Stimulated activated naive CD8-positive, alpha-beta T cell treated with anti-CD3 and anti-CD28 coated beads, Interleukin-15, Interleukin-2, amounts not matched to agents 100 U/mL and 50 U/mL, for 24 hours (primary cell): Measurements from ENCODE around the gene ICE1.
"Not testable (repeated sequence)": the region's sequence is repeated elsewhere in the genome, so short reads cannot be mapped to it uniquely, and the experiment has no call there.

Experiments used
- ATAC-seq: fragments of 150-1000 bp; cut with Tn5 transposase; one replicate; pipeline ENCODE4 v1.10.0; 2021
- DNase-seq: peaks from one replicate; pipeline ENCODE4 v3.0.0; 2021

ICE1 gene

GRCh38 chr5:5437227-5438172 lies 15.0 kb downstream of the ICE1 start:
- DNase-seq (no peak), ATAC-seq (no peak)

GRCh38 chr5:5451863-5452262 lies 29.4 kb downstream of the ICE1 start:
- no peak for DNase-seq
- no peak for ATAC-seq

- no peak for DNase-seq
- no peak for ATAC-seq
These were observed 30.7 kb downstream of the ICE1 start for GRCh38 chr5:5453131-5453530.

GRCh38 chr5:5454391-5454790 lies 31.9 kb downstream of the ICE1 start:
- ATAC-seq (no peak), DNase-seq (no peak)

- ATAC-seq: no peak
These were observed 34.4 kb downstream of the ICE1 start for GRCh38 chr5:5456858-5457257.

GRCh38 chr5:5460311-5460710 lies 37.8 kb downstream of the ICE1 start:
- no peak for DNase-seq
- no peak for ATAC-seq

More at GRCh38 chr5:5456858-5457257, 34.4 kb downstream of the ICE1 start:
- no peak for DNase-seq

- no peak for DNase-seq
- ATAC-seq: no peak
These were observed 38.5 kb downstream of the ICE1 start for GRCh38 chr5:5461012-5461411.

- DNase-seq (no peak), ATAC-seq (no peak)
These were observed 41.7 kb downstream of the ICE1 start for GRCh38 chr5:5464036-5464715.

- ATAC-seq (no peak), DNase-seq (no peak)
These were observed 43.8 kb downstream of the ICE1 start for GRCh38 chr5:5466227-5466626.

GRCh38 chr5:5467737-5468136 lies 45.3 kb downstream of the ICE1 start:
- ATAC-seq (no peak), DNase-seq (no peak)

GRCh38 chr5:5470933-5471332 lies 48.5 kb downstream of the ICE1 start:
- ATAC-seq (no peak), DNase-seq (no peak)

GRCh38 chr5:5473226-5473625 lies 50.7 kb downstream of the ICE1 start:
- no peak for DNase-seq
- ATAC-seq: no peak

GRCh38 chr5:5474961-5475360 lies 52.5 kb downstream of the ICE1 start:
- ATAC-seq: no peak

GRCh38 chr5:5475975-5476374 lies 53.5 kb downstream of the ICE1 start:
- ATAC-seq: no peak

More at GRCh38 chr5:5474961-5475360, 52.5 kb downstream of the ICE1 start:
- DNase-seq: no peak

GRCh38 chr5:5479578-5479977 lies 57.1 kb downstream of the ICE1 start:
- DNase-seq, ATAC-seq: not testable (repeated sequence)

More at GRCh38 chr5:5475975-5476374, 53.5 kb downstream of the ICE1 start:
- DNase-seq: no peak

- DNase-seq: no peak
- ATAC-seq: no peak
These were observed 58.1 kb downstream of the ICE1 start for GRCh38 chr5:5480481-5481111.

- ATAC-seq (no peak), DNase-seq (no peak)
These were observed 58.7 kb downstream of the ICE1 start for GRCh38 chr5:5481206-5481605.

GRCh38 chr5:5481633-5482032 lies 59.2 kb downstream of the ICE1 start:
- DNase-seq (no peak), ATAC-seq (no peak)

GRCh38 chr5:5483350-5483749 lies 60.9 kb downstream of the ICE1 start:
- DNase-seq: no peak
- no peak for ATAC-seq

- DNase-seq: no peak
- no peak for ATAC-seq
These were observed 61.6 kb downstream of the ICE1 start for GRCh38 chr5:5483880-5484598.

- ATAC-seq (no peak), DNase-seq (no peak)
These were observed 63.6 kb downstream of the ICE1 start for GRCh38 chr5:5486122-5486521.
